GM19043 (cell line): ENCODE data around the gene GLTPD2.

Experiments
- ATAC-seq: cut with Tn5 transposase; IDR thresholded peaks from one replicate; pipeline ENCODE4 v1.9.1; 2021; ENCODE audit warnings: low read depth; ENCODE audit not compliant: unreplicated experiment

GLTPD2 gene

GRCh38 chr17:4838309-4838785 is 49.6 kb downstream of the GLTPD2 start:
- no peak for ATAC-seq

- ATAC-seq: no peak
These were observed 50.5 kb downstream of the GLTPD2 start for GRCh38 chr17:4839221-4839620.
